ENCODE data around the gene DLEC1.
"Not testable (repeated sequence)": the region's sequence is repeated elsewhere in the genome, so short reads cannot be mapped to it uniquely, and the experiment has no call there.

Gene DLEC1

DNA sequence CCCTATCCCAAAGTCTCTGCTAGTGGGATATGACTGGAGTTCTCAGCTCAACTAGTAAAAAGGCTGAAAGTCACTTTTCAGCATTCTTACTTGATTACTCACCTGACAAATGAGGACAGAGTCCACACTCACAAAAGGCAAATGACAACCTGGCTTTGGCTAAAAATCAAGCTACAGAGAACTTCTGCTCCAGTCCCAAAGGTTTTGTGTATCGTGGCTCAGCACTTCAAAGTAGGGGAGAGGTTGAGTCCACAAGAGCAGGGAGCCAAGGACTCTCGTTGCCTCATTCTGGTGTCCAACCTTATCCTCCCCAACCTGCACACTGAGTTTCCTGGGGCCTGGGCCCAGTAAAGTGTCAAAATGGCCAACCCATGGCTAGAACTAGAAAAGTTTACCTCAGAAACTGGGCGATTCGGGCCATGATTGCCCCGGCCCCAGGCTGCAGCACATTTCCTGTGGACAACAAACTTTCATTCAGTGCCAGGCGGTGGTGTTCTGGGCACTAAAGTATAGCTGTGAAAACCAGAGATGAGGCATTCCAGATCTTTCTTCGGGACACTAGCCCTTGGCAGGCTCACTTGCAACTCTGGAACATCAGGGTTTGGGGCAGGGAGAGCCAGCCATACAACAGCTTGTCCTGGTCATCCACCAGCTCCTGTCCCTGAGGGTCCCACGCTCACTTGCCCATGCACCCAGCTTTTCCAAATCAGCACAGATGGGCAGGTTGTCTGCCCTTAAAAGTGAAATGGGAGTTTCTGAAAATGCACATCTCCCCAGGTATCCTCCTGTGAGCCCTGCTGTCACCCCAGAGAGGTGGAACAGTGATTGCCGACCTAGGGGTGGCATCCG lies 94.8 kb downstream of the DLEC1 start:
- DNase-seq (ENCODE audit: low read depth): no peak
- no peak overlapping the region for H3K4me3 ChIP-seq (replicated peaks; ENCODE audit: low read depth, low read length)
- TF ChIP-seq, protein P1, sequence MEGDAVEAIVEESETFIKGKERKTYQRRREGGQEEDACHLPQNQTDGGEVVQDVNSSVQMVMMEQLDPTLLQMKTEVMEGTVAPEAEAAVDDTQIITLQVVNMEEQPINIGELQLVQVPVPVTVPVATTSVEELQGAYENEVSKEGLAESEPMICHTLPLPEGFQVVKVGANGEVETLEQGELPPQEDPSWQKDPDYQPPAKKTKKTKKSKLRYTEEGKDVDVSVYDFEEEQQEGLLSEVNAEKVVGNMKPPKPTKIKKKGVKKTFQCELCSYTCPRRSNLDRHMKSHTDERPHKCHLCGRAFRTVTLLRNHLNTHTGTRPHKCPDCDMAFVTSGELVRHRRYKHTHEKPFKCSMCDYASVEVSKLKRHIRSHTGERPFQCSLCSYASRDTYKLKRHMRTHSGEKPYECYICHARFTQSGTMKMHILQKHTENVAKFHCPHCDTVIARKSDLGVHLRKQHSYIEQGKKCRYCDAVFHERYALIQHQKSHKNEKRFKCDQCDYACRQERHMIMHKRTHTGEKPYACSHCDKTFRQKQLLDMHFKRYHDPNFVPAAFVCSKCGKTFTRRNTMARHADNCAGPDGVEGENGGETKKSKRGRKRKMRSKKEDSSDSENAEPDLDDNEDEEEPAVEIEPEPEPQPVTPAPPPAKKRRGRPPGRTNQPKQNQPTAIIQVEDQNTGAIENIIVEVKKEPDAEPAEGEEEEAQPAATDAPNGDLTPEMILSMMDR (IDR thresholded peaks at IDR 0.05; ENCODE audit: low read length, missing control alignments): no peak

DNA sequence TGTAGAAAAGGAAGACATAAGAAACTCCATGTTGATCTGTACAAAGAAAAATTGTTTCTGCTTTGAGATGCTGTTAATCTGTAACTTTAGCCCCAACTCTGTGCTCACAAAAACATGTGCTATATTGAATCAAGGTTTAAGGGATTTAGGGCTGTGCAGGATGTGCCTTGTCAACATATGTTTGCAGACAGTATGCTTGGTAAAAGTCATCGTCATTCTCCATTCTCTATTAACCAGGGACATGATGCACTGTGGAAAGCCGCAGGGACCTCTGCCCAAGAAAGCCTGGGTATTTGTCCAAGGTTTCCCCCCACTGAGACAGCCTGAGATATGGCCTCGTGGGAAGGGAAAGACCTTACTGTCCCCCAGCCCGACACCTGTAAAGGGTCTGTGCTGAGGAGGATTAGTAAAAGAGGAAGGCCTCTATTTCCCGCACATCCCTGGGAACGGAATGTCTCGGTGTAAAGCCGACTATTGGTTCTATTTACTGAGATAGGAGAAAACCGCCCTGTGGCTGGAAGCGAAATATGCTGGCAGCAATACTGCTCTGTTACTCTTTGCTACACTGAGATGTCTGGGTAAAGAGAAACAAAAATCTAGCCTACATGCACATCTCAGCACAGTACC lies 95.6 kb downstream of the DLEC1 start:
- DNase-seq (ENCODE audit: low read depth); H3K4me3 ChIP-seq (replicated peaks; ENCODE audit: low read depth, low read length): not testable (repeated sequence)

DNA sequence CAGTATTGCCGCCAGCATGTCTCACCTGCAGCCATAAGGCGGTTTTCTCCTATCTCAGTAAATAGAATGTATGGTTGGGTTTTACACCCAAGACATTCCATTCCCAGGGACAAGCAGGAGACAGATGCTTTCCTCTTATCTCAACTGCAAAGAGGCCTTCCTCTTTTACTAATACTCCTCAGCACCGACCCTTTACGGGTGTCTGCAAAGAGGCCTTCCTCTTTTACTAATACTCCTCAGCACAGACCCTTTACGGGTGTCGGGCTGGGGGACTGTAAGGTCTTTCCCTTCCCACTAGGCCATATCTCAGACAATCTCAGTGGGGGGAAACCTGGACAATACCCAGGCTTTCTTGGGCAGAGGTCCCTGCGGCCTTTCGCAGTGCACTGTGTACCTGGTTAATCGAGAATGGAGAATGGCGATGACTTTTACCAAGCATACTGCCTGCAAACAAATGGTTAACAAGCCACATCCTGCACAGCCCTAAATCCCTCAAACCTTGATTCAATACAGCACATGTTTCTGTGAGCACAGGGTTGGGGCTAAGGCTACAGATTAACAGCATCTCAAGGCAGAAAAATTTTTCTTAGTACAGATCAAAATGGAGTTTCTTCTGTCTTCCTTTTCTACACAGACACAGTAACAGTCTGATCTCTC lies 96.7 kb downstream of the DLEC1 start:
- DNase-seq (ENCODE audit: low read depth): not testable (repeated sequence)
- H3K4me3 ChIP-seq (replicated peaks; ENCODE audit: low read depth, low read length): peak overlapping the region; percentile 83

DNA sequence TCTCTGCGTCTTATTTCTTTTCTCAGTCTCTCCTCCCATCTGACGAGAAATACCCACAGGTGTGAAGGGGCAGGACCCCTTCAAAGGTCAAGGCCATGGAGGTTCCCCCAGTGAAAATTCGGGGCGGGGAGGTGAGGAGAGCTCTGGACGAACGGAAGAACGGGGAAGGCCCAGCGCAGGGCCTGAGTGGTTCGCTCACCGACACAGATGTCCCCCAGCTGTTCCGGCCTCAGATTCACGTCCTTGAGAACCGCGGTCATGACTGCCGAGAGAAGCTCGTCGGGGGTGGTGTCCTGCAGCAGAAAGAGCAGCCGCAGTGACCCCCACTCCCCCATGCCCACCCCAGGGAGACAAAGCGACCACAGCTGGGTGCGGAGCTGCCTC lies 97.4 kb downstream of the DLEC1 start:
- TF ChIP-seq, protein P1 (IDR thresholded peaks at IDR 0.05; ENCODE audit: low read length, missing control alignments): no peak
- peak; percentile 40 for DNase-seq (ENCODE audit: low read depth)

DNA sequence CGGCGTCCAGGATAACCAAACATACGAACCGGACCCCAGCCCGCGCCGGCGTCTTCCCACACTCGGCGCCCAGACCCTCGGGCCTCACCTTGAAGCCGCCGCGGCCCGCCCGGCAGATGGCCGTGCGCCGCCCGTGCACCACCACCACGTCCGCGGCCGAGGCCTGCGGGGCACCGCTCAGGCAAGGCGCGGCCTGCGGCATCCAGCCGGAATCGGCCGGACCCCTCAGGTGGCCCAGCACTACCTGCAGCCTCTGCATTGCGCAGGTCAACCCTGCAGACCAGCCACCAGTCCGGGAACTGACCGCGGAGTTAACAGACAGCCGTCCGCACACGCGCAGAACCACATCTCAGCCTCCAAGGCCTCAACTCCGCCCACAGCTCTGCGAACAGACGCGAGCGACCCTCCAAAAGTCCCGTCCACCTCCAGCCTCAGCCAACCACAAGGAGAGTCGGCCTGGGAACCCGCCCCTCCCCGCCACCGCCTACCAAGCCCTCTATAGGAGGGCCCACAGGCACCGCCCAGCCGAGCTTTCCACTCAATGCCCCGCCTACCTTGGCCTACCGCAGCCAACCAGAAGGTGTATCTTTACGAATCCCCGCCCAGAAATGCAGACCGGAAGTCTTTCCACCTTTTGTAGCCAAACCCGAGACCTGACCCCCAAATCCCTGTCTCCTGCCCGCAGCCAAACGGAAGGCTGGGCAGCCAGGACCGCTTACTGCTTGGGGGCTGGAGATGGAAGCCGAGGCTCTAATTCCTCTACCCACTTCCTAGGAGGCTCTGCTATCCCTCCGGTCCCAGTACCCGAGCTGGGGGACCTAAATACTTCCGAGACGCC lies 98.0 kb downstream of the DLEC1 start, which contains the start of gene ACAA1:
Gene ACAA1 (minus strand): TSS at position 351 of the 838 bp plus-strand sequence. CDS start 92 bp downstream, at position 259.
- TF ChIP-seq, protein P1 (IDR thresholded peaks at IDR 0.05; ENCODE audit: low read length, missing control alignments): no peak
- DNase-seq (ENCODE audit: low read depth): peak; percentile 99
- H3K4me3 ChIP-seq (replicated peaks; ENCODE audit: low read depth, low read length): peak within 1 kb of the TSS; percentile 83

More for the DNA sequence above, 97.4 kb downstream of the DLEC1 start:
- peak overlapping the region; percentile 83 for H3K4me3 ChIP-seq (replicated peaks; ENCODE audit: low read depth, low read length)

DNA sequence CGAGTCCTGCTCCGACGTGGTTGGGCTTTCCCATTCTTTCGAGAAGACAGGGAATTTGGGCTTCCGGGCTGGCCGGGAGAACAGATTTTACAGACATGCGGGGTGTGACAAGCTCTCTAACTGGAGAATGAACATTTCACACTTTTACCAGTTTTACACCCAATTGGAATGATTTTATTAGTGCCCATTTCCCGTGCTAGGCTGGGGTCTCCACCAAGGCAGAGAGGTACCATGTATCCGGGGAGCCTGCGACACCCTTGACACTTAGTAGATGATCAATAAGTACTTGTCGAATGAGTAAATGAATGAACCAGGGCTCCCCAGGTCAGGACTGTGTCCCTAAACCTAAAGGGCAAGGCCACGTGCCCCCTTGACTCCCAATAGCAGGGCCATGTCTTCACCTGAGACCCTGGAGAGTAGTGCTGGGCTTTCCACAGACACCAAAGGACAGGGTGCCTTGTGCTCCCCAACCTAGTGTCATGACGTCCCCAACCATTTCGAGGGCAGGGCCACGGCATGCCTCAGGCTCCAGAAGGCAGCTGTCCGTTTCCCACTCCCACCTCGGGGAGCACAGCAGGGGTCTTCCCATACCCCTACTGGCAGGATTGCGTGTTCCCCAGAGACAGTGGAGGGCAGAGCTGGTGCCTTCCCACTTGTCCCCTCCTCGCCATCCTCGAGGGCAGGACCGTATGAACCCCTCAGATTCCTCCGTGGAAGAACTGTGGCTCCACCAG lies 98.8 kb downstream of the DLEC1 start:
- TF ChIP-seq, protein P1 (IDR thresholded peaks at IDR 0.05; ENCODE audit: low read length, missing control alignments): no peak
- H3K4me3 ChIP-seq (replicated peaks; ENCODE audit: low read depth, low read length): peak overlapping the region; percentile 83
- DNase-seq (ENCODE audit: low read depth): no peak

Data from fibroblast of pulmonary artery (primary cell).